HEK293 (cell line): ENCODE results near the gene ZSCAN2.

Source experiments
- GFI1B ChIP-seq: fragments of 450-650 bp; formaldehyde crosslinking; IDR thresholded peaks from 2 replicates; pipeline ENCODE4 v1.5.1; 2016; ENCODE audit warnings: missing biosample characterization, missing genetic modification characterization
- GLI2 ChIP-seq: fragments of 450-650 bp; formaldehyde crosslinking; IDR thresholded peaks from 2 replicates; pipeline ENCODE4; 2017; ENCODE audit warnings: missing biosample characterization, missing genetic modification characterization, low read depth, borderline replicate concordance
- HIC1 ChIP-seq: fragments of 450-650 bp; formaldehyde crosslinking; IDR thresholded peaks from 2 replicates; pipeline ENCODE4 v1.5.1; 2016; ENCODE audit warnings: missing biosample characterization, missing genetic modification characterization
- KLF16 ChIP-seq: fragments of 450-650 bp; formaldehyde crosslinking; IDR thresholded peaks from 2 replicates; pipeline ENCODE4 v1.5.1; 2017; ENCODE audit warnings: missing biosample characterization, missing genetic modification characterization
- ZBTB8A ChIP-seq: fragments of 450-650 bp; formaldehyde crosslinking; IDR thresholded peaks from 2 replicates; pipeline ENCODE4 v1.5.1; 2016; ENCODE audit warnings: missing biosample characterization, missing genetic modification characterization
- ZNF112 ChIP-seq: fragments of 450-650 bp; formaldehyde crosslinking; IDR thresholded peaks from 2 replicates; pipeline ENCODE4 v1.5.0; 2017; ENCODE audit warnings: missing biosample characterization, missing genetic modification characterization
- ZNF121 ChIP-seq: fragments of 450-650 bp; formaldehyde crosslinking; IDR thresholded peaks from 2 replicates; pipeline ENCODE4 v1.5.1; 2016; ENCODE audit warnings: missing biosample characterization, missing genetic modification characterization
- ZNF184 ChIP-seq: fragments of 450-650 bp; IDR thresholded peaks from 2 replicates; pipeline ENCODE4 v1.5.1; 2018; ENCODE audit warnings: missing biosample characterization, mild to moderate bottlenecking, missing genetic modification characterization
- ZNF19 ChIP-seq: fragments of 450-650 bp; formaldehyde crosslinking; IDR thresholded peaks from 2 replicates; pipeline ENCODE4; 2016; ENCODE audit warnings: missing biosample characterization, missing genetic modification characterization, low read depth
- ZNF223 ChIP-seq: fragments of 450-650 bp; formaldehyde crosslinking; IDR thresholded peaks from 2 replicates; pipeline ENCODE4 v1.5.1; 2016; ENCODE audit warnings: missing biosample characterization, missing genetic modification characterization
- ZNF266 ChIP-seq: fragments of 450-650 bp; formaldehyde crosslinking; IDR thresholded peaks from 2 replicates; pipeline ENCODE4 v1.5.1; 2016; ENCODE audit warnings: missing biosample characterization, missing genetic modification characterization, low read depth
- ZNF404 ChIP-seq: fragments of 450-650 bp; formaldehyde crosslinking; IDR thresholded peaks from 2 replicates; pipeline ENCODE4 v1.5.1; 2017; ENCODE audit warnings: missing biosample characterization, missing genetic modification characterization
- ZNF529 ChIP-seq: fragments of 450-650 bp; formaldehyde crosslinking; IDR thresholded peaks from 2 replicates; pipeline ENCODE4 v1.5.1; 2017; ENCODE audit warnings: missing genetic modification characterization, missing biosample characterization; ENCODE audit not compliant: insufficient replicate concordance
- ZNF530 ChIP-seq: fragments of 450-650 bp; formaldehyde crosslinking; IDR thresholded peaks from 2 replicates; pipeline ENCODE4 v1.5.1; 2016; ENCODE audit warnings: low read depth, missing biosample characterization, missing genetic modification characterization
- ZNF549 ChIP-seq: fragments of 450-650 bp; IDR thresholded peaks from 2 replicates; pipeline ENCODE4 v1.5.1; 2018; ENCODE audit warnings: missing biosample characterization, missing genetic modification characterization, mild to moderate bottlenecking, inconsistent platforms, moderate library complexity
- ZNF580 ChIP-seq: fragments of 450-650 bp; formaldehyde crosslinking; IDR thresholded peaks from 2 replicates; pipeline ENCODE4 v1.5.1; 2016; ENCODE audit warnings: missing biosample characterization, missing genetic modification characterization
- ZNF623 ChIP-seq: fragments of 450-650 bp; formaldehyde crosslinking; IDR thresholded peaks from 2 replicates; pipeline ENCODE4 v1.5.1; 2016; ENCODE audit warnings: missing biosample characterization, missing genetic modification characterization
- ZNF629 ChIP-seq: fragments of 450-650 bp; formaldehyde crosslinking; IDR thresholded peaks from 2 replicates; pipeline ENCODE4 v1.5.1; 2017; ENCODE audit warnings: missing biosample characterization, missing genetic modification characterization
- ZNF768 ChIP-seq: fragments of 450-650 bp; formaldehyde crosslinking; IDR thresholded peaks from 2 replicates; pipeline ENCODE4 v1.5.1; 2018; ENCODE audit warnings: missing biosample characterization, mild to moderate bottlenecking, missing genetic modification characterization
- ZNF792 ChIP-seq: fragments of 450-650 bp; formaldehyde crosslinking; IDR thresholded peaks from 2 replicates; pipeline ENCODE4 v1.5.1; 2016; ENCODE audit warnings: missing biosample characterization, missing genetic modification characterization
- ZXDB ChIP-seq: fragments of 450-650 bp; formaldehyde crosslinking; IDR thresholded peaks from 2 replicates; pipeline ENCODE4 v1.5.1; 2016; ENCODE audit warnings: missing biosample characterization, missing genetic modification characterization
- TF ChIP-seq, protein P1 (sequence below): fragments of 450-650 bp; formaldehyde crosslinking; IDR thresholded peaks from 2 replicates; pipeline ENCODE4 v1.5.1; 2016; ENCODE audit warnings: missing biosample characterization, missing genetic modification characterization
- TF ChIP-seq, protein P2 (sequence below): fragments of 450-650 bp; formaldehyde crosslinking; conservative IDR thresholded peaks from 2 replicates; pipeline ENCODE4 v1.5.1; 2016; ENCODE audit warnings: low read depth, missing biosample characterization, missing genetic modification characterization
- TF ChIP-seq, protein P3 (sequence below): fragments of 450-650 bp; formaldehyde crosslinking; IDR thresholded peaks from 2 replicates; pipeline ENCODE4 v1.5.1; 2016; ENCODE audit warnings: missing biosample characterization, missing genetic modification characterization
- TF ChIP-seq, protein P4 (sequence below): fragments of 450-650 bp; formaldehyde crosslinking; IDR thresholded peaks from 2 replicates; pipeline ENCODE4 v1.5.1; 2016; ENCODE audit warnings: missing biosample characterization, missing genetic modification characterization

The ZSCAN2 gene

DNA sequence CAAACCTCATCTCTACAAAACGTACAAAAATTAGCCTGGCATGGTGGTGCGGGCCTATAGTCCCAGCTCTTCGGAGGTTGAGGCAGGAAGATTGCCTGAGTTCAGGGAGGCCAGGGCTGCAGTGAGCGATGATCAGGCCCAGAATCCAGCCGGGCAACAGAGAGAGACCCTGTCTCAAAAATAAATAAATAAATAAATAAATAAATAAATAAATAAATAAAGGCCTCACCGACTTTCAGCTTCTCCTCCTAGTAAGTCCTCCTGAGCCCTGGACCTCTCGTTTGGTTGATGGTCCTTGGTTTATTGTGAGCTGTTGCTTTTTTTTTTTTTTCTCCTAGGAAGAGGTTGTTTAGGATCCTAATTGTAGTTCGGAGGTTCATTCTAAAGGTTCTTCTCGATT is 28.2 kb downstream of the ZSCAN2 start (continued):
- TF ChIP-seq HIC1: no peak
- no peak for TF ChIP-seq ZNF792 (tag by site-specific recombination)
- 0 out of 2 replicates have a peak, but pooled peaks have one; percentile 52 for TF ChIP-seq GFI1B (tag by site-specific recombination)
- no peak for TF ChIP-seq ZNF768 (tag by site-specific recombination)
- TF ChIP-seq, protein P1, sequence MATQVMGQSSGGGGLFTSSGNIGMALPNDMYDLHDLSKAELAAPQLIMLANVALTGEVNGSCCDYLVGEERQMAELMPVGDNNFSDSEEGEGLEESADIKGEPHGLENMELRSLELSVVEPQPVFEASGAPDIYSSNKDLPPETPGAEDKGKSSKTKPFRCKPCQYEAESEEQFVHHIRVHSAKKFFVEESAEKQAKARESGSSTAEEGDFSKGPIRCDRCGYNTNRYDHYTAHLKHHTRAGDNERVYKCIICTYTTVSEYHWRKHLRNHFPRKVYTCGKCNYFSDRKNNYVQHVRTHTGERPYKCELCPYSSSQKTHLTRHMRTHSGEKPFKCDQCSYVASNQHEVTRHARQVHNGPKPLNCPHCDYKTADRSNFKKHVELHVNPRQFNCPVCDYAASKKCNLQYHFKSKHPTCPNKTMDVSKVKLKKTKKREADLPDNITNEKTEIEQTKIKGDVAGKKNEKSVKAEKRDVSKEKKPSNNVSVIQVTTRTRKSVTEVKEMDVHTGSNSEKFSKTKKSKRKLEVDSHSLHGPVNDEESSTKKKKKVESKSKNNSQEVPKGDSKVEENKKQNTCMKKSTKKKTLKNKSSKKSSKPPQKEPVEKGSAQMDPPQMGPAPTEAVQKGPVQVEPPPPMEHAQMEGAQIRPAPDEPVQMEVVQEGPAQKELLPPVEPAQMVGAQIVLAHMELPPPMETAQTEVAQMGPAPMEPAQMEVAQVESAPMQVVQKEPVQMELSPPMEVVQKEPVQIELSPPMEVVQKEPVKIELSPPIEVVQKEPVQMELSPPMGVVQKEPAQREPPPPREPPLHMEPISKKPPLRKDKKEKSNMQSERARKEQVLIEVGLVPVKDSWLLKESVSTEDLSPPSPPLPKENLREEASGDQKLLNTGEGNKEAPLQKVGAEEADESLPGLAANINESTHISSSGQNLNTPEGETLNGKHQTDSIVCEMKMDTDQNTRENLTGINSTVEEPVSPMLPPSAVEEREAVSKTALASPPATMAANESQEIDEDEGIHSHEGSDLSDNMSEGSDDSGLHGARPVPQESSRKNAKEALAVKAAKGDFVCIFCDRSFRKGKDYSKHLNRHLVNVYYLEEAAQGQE (tag by site-specific recombination): peak; percentile 78
- TF ChIP-seq ZBTB8A: peak; percentile 80
- peak; percentile 50; the same call in 1 of the 2 replicates for TF ChIP-seq GLI2 (tag by site-specific recombination)
- no peak for TF ChIP-seq KLF16 (tag by site-specific recombination)
- no peak for TF ChIP-seq ZNF112
- no peak for TF ChIP-seq ZNF184
- TF ChIP-seq, protein P2, sequence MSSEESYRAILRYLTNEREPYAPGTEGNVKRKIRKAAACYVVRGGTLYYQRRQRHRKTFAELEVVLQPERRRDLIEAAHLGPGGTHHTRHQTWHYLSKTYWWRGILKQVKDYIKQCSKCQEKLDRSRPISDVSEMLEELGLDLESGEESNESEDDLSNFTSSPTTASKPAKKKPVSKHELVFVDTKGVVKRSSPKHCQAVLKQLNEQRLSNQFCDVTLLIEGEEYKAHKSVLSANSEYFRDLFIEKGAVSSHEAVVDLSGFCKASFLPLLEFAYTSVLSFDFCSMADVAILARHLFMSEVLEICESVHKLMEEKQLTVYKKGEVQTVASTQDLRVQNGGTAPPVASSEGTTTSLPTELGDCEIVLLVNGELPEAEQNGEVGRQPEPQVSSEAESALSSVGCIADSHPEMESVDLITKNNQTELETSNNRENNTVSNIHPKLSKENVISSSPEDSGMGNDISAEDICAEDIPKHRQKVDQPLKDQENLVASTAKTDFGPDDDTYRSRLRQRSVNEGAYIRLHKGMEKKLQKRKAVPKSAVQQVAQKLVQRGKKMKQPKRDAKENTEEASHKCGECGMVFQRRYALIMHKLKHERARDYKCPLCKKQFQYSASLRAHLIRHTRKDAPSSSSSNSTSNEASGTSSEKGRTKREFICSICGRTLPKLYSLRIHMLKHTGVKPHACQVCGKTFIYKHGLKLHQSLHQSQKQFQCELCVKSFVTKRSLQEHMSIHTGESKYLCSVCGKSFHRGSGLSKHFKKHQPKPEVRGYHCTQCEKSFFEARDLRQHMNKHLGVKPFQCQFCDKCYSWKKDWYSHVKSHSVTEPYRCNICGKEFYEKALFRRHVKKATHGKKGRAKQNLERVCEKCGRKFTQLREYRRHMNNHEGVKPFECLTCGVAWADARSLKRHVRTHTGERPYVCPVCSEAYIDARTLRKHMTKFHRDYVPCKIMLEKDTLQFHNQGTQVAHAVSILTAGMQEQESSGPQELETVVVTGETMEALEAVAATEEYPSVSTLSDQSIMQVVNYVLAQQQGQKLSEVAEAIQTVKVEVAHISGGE (tag by site-specific recombination): peak; percentile 82
- peak; percentile 68; the same call in 1 of the 2 replicates for TF ChIP-seq ZXDB (tag by site-specific recombination)
- TF ChIP-seq ZNF404 (tag by site-specific recombination): peak; percentile 63; the same call in 1 of the 2 replicates
- TF ChIP-seq, protein P3, sequence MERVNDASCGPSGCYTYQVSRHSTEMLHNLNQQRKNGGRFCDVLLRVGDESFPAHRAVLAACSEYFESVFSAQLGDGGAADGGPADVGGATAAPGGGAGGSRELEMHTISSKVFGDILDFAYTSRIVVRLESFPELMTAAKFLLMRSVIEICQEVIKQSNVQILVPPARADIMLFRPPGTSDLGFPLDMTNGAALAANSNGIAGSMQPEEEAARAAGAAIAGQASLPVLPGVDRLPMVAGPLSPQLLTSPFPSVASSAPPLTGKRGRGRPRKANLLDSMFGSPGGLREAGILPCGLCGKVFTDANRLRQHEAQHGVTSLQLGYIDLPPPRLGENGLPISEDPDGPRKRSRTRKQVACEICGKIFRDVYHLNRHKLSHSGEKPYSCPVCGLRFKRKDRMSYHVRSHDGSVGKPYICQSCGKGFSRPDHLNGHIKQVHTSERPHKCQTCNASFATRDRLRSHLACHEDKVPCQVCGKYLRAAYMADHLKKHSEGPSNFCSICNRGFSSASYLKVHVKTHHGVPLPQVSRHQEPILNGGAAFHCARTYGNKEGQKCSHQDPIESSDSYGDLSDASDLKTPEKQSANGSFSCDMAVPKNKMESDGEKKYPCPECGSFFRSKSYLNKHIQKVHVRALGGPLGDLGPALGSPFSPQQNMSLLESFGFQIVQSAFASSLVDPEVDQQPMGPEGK (tag by site-specific recombination): no peak
- peak; percentile 72 for TF ChIP-seq ZNF529 (tag by site-specific recombination)
- TF ChIP-seq ZNF223 (tag by site-specific recombination): 0 out of 2 replicates have a peak, but pooled peaks have one; percentile 56
- TF ChIP-seq, protein P4, sequence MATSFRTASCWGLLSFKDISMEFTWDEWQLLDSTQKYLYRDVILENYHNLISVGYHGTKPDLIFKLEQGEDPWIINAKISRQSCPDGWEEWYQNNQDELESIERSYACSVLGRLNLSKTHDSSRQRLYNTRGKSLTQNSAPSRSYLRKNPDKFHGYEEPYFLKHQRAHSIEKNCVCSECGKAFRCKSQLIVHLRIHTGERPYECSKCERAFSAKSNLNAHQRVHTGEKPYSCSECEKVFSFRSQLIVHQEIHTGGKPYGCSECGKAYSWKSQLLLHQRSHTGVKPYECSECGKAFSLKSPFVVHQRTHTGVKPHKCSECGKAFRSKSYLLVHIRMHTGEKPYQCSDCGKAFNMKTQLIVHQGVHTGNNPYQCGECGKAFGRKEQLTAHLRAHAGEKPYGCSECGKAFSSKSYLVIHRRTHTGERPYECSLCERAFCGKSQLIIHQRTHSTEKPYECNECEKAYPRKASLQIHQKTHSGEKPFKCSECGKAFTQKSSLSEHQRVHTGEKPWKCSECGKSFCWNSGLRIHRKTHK (tag by site-specific recombination): no peak
- TF ChIP-seq ZNF121 (tag by site-specific recombination): no peak
- TF ChIP-seq ZNF629 (tag by site-specific recombination): peak; percentile 64
- no peak for TF ChIP-seq ZNF580
- TF ChIP-seq ZNF19 (tag by site-specific recombination): 0 out of 2 replicates have a peak, but pooled peaks have one; percentile 51
- 0 out of 2 replicates have a peak, but pooled peaks have one; percentile 67 for TF ChIP-seq ZNF266 (tag by site-specific recombination)
- peak; percentile 80 for TF ChIP-seq ZNF623 (tag by site-specific recombination)
- no peak for TF ChIP-seq ZNF549 (tag by site-specific recombination)
- TF ChIP-seq ZNF530 (tag by site-specific recombination): no peak; the same call in 1 of the 2 replicates
